GM23338 (cell line): Measurements from ENCODE around the gene OR51T1. TPM values are rescaled to one million over a fixed set of nuclear protein-coding genes. Genes with fewer than 3 reads are reported as not detected.

ENCODE experiments used
- ATAC-seq: fragments of 200-7000 bp; cut with Tn5 transposase; 3 replicates; pipeline ENCODE4 v1.9.1; 2020
- DNase-seq: peaks from one replicate; pipeline ENCODE4 v3.0.0-alpha.2; 2015; ENCODE audit warnings: low spot score
- H2AFZ ChIP-seq: fragments of 200-600 bp; sonication (generic); 2 replicates; pipeline ENCODE4 v1.8.0; 2016; ENCODE audit warnings: antibody characterized with exemption, mild to moderate bottlenecking, moderate library complexity
- H3F3A ChIP-seq: fragments of 200-600 bp; sonication (generic); replicated peaks from 2 replicates; pipeline ENCODE4 v1.8.0; 2017; ENCODE audit warnings: antibody characterized with exemption, mixed run types, low read depth
- H3K27ac ChIP-seq: fragments of 200-600 bp; sonication (generic); 2 replicates; pipeline ENCODE4 v1.6.1; 2016; ENCODE audit warnings: low read depth
- H3K27me3 ChIP-seq: fragments of 200-600 bp; sonication (generic); 2 replicates; pipeline ENCODE4 v1.8.0; 2016; ENCODE audit warnings: mild to moderate bottlenecking, mixed run types, moderate library complexity; ENCODE audit not compliant: insufficient read depth
- H3K36me3 ChIP-seq: fragments of 200-600 bp; sonication (generic); 2 replicates; pipeline ENCODE4 v1.8.0; 2016; ENCODE audit warnings: mild to moderate bottlenecking; ENCODE audit not compliant: insufficient read depth
- H3K4me1 ChIP-seq: fragments of 200-600 bp; sonication (generic); 2 replicates; pipeline ENCODE4 v1.8.0; 2016; ENCODE audit warnings: mild to moderate bottlenecking, moderate library complexity; ENCODE audit not compliant: insufficient read depth
- H3K4me2 ChIP-seq: fragments of 200-600 bp; sonication (generic); 2 replicates; pipeline ENCODE4 v1.7.1; 2017; ENCODE audit warnings: mixed run types
- H3K4me3 ChIP-seq: fragments of 200-600 bp; sonication (generic); 2 replicates; pipeline ENCODE4 v1.6.1; 2016; ENCODE audit warnings: mixed run types
- H3K79me2 ChIP-seq: fragments of 200-600 bp; sonication (generic); replicated peaks from 2 replicates; pipeline ENCODE4 v1.8.0; 2017; ENCODE audit warnings: mild to moderate bottlenecking; ENCODE audit not compliant: insufficient read depth
- H3K9me2 ChIP-seq: fragments of 200-600 bp; sonication (generic); 2 replicates; pipeline ENCODE4 v1.8.0; 2017; ENCODE audit not compliant: insufficient read depth
- H4K20me1 ChIP-seq: fragments of 200-600 bp; sonication (generic); replicated peaks from 2 replicates; pipeline ENCODE4 v1.8.0; 2017; ENCODE audit warnings: mild to moderate bottlenecking; ENCODE audit not compliant: insufficient read depth
- H3K27ac Mint-ChIP-seq: 2 replicates; pipeline ENCODE4 v1.8.0; 2020; ENCODE audit warnings: inconsistent platforms, mild to moderate bottlenecking, moderate library complexity, mixed read lengths
- H3K27me3 Mint-ChIP-seq: 3 replicates; pipeline ENCODE4 v1.8.0; 2022; ENCODE audit warnings: low read depth, mild to moderate bottlenecking, moderate library complexity, mixed read lengths, inconsistent platforms; ENCODE audit not compliant: insufficient read depth, poor library complexity
- H3K36me3 Mint-ChIP-seq: 3 replicates; pipeline ENCODE4 v1.8.0; 2021; ENCODE audit warnings: low read depth, mild to moderate bottlenecking, inconsistent platforms, moderate library complexity, mixed read lengths
- H3K4me1 Mint-ChIP-seq: 3 replicates; pipeline ENCODE4 v1.8.0; 2020; ENCODE audit warnings: mild to moderate bottlenecking, inconsistent platforms, mixed read lengths
- H3K4me3 Mint-ChIP-seq: 3 replicates; pipeline ENCODE4 v1.8.0; 2021; ENCODE audit warnings: moderate library complexity, mild to moderate bottlenecking, inconsistent platforms, mixed read lengths
- H3K9me3 Mint-ChIP-seq: 3 replicates; pipeline ENCODE4 v1.8.0; 2020; ENCODE audit warnings: moderate library complexity, mild to moderate bottlenecking, inconsistent platforms, mixed read lengths
- CREB1 ChIP-seq: fragments of 250-450 bp; sonication (Bioruptor Pico); IDR thresholded peaks from 2 replicates; pipeline ENCODE4 v1.5.0; 2020; ENCODE audit warnings: low read depth, mild to moderate bottlenecking, moderate library complexity
- NANOG ChIP-seq: IDR thresholded peaks from 2 replicates; pipeline ENCODE4 v1.6.1; 2016; ENCODE audit warnings: antibody characterized with exemption, borderline replicate concordance
- POLR2AphosphoS5 ChIP-seq: IDR thresholded peaks from 2 replicates; pipeline ENCODE4 v1.6.1; 2016; ENCODE audit warnings: antibody characterized with exemption, low read depth
- ZNF331 ChIP-seq: fragments of 250-450 bp; sonication (Bioruptor Pico); IDR thresholded peaks from 2 replicates; pipeline ENCODE4 v1.5.0; 2020; ENCODE audit warnings: low read depth, mild to moderate bottlenecking, moderate library complexity
- polyA plus RNA-seq: library from polyadenylated mRNA; unstranded; fragments of >200 nt; fragmentation: Nextera tagmentation; extraction: Ambion mirVana; gene quantifications from 2 replicates; pipeline ENCODE4 v1.2.1, GENCODE V29; 2016
- total RNA-seq: library from RNA; depleted of rRNA; stranded (reverse); fragments of >200 nt; shearing (Covaris generic); gene quantifications from 2 replicates; pipeline ENCODE4 v1.2.3, GENCODE V29; 2014
- TF ChIP-seq, protein P1 (sequence below): fragments of 250-450 bp; sonication (Bioruptor Pico); IDR thresholded peaks from 2 replicates; pipeline ENCODE4 v1.5.0; 2020; ENCODE audit warnings: mild to moderate bottlenecking, moderate library complexity
- TF ChIP-seq, protein P2 (sequence below), 2 experiments: fragments of 200-600 bp in 1 of 2; sonication (generic) in 1 of 2; conservative IDR thresholded peaks; 2 replicates each; pipeline versions ENCODE4 v1.5.1 to v1.6.1; 2016 to 2017; ENCODE audit warnings: antibody characterized with exemption in 2 of 2, low read depth in 2 of 2, mild to moderate bottlenecking in 2 of 2, moderate library complexity in 1 of 2

OR51T1 gene
- total and polyA plus RNA-seq, 2 experiments from 2014 or later, result not detected

DNA sequence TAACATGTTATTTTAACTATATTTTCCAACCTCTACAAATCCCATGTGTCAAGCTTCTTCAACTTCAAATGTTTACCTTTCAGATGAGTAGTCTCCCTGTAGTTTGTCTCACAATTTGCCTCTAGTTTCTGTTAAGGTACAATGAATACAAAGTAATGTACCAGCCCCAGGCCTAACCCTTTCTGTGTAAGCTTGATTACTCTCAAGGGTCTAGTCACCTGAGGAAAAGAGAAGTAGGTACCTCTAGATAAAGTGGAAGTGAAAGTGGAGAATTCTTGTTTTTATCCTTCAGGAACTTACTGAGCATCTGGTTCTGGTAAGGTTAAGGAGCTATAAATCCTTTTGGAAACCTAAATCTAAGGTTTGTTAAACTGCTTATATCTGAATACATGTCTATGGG, 21.8 kb downstream of the OR51T1 start, which contains the start of gene OR51A7 (continued):
- TF ChIP-seq, protein P1, sequence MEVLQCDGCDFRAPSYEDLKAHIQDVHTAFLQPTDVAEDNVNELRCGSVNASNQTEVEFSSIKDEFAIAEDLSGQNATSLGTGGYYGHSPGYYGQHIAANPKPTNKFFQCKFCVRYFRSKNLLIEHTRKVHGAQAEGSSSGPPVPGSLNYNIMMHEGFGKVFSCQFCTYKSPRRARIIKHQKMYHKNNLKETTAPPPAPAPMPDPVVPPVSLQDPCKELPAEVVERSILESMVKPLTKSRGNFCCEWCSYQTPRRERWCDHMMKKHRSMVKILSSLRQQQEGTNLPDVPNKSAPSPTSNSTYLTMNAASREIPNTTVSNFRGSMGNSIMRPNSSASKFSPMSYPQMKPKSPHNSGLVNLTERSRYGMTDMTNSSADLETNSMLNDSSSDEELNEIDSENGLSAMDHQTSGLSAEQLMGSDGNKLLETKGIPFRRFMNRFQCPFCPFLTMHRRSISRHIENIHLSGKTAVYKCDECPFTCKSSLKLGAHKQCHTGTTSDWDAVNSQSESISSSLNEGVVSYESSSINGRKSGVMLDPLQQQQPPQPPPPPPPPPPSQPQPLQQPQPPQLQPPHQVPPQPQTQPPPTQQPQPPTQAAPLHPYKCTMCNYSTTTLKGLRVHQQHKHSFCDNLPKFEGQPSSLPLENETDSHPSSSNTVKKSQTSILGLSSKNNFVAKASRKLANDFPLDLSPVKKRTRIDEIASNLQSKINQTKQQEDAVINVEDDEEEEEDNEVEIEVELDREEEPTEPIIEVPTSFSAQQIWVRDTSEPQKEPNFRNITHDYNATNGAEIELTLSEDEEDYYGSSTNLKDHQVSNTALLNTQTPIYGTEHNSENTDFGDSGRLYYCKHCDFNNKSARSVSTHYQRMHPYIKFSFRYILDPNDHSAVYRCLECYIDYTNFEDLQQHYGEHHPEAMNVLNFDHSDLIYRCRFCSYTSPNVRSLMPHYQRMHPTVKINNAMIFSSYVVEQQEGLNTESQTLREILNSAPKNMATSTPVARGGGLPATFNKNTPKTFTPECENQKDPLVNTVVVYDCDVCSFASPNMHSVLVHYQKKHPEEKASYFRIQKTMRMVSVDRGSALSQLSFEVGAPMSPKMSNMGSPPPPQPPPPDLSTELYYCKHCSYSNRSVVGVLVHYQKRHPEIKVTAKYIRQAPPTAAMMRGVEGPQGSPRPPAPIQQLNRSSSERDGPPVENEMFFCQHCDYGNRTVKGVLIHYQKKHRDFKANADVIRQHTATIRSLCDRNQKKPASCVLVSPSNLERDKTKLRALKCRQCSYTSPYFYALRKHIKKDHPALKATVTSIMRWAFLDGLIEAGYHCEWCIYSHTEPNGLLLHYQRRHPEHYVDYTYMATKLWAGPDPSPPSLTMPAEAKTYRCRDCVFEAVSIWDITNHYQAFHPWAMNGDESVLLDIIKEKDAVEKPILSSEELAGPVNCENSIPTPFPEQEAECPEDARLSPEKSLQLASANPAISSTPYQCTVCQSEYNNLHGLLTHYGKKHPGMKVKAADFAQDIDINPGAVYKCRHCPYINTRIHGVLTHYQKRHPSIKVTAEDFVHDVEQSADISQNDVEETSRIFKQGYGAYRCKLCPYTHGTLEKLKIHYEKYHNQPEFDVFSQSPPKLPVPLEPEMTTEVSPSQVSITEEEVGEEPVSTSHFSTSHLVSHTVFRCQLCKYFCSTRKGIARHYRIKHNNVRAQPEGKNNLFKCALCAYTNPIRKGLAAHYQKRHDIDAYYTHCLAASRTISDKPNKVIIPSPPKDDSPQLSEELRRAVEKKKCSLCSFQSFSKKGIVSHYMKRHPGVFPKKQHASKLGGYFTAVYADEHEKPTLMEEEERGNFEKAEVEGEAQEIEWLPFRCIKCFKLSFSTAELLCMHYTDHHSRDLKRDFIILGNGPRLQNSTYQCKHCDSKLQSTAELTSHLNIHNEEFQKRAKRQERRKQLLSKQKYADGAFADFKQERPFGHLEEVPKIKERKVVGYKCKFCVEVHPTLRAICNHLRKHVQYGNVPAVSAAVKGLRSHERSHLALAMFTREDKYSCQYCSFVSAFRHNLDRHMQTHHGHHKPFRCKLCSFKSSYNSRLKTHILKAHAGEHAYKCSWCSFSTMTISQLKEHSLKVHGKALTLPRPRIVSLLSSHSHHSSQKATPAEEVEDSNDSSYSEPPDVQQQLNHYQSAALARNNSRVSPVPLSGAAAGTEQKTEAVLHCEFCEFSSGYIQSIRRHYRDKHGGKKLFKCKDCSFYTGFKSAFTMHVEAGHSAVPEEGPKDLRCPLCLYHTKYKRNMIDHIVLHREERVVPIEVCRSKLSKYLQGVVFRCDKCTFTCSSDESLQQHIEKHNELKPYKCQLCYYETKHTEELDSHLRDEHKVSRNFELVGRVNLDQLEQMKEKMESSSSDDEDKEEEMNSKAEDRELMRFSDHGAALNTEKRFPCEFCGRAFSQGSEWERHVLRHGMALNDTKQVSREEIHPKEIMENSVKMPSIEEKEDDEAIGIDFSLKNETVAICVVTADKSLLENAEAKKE (CRISPR knock-in tag), result no peak
- TF ChIP-seq CREB1 (CRISPR knock-in tag) (no peak), ZNF331 (no peak), NANOG (no peak)
- TF ChIP-seq, protein P2, sequence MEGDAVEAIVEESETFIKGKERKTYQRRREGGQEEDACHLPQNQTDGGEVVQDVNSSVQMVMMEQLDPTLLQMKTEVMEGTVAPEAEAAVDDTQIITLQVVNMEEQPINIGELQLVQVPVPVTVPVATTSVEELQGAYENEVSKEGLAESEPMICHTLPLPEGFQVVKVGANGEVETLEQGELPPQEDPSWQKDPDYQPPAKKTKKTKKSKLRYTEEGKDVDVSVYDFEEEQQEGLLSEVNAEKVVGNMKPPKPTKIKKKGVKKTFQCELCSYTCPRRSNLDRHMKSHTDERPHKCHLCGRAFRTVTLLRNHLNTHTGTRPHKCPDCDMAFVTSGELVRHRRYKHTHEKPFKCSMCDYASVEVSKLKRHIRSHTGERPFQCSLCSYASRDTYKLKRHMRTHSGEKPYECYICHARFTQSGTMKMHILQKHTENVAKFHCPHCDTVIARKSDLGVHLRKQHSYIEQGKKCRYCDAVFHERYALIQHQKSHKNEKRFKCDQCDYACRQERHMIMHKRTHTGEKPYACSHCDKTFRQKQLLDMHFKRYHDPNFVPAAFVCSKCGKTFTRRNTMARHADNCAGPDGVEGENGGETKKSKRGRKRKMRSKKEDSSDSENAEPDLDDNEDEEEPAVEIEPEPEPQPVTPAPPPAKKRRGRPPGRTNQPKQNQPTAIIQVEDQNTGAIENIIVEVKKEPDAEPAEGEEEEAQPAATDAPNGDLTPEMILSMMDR (conservative IDR thresholded peaks at IDR 0.05; ENCODE audit: low read depth in 2 of 2), result no peak

DNA sequence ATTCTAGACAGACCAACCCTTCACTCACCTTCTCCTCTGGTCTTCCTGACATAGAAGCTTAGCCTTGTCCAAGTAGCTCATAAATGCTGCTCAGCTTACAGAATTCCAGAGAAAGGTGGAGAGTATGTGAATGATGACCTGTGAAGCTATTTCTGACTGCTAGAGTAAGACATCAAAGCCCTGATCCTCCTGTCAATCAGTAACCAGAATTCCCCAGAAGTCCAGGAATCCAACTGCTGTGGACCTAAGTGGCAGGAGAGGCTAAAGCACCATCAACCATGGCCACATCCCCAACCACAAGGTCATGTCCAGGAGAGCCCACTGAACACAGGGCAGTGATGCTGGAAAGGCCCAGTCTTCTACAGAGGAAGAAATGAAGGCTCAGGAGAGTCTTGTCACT, 34.9 kb downstream of the OR51T1 start:
- no peak overlapping the region for H3K4me2 ChIP-seq
- no peaks in the 10 kb centered on the region; the same call in 1 of the 2 replicates for H3K9me2 ChIP-seq
- H3K4me3 ChIP-seq, result no peak overlapping the region
- no peak overlapping the region for H2AFZ ChIP-seq
- H3K36me3 ChIP-seq, result no peaks in the 10 kb centered on the region
- ATAC-seq (no peak), DNase-seq (no peak)
- no peak for TF ChIP-seq POLR2AphosphoS5
- no peaks in the 10 kb centered on the region for H4K20me1 ChIP-seq
- no peaks in the 10 kb centered on the region for H3F3A ChIP-seq
- Mint-ChIP-seq H3K9me3 (no peaks in the 10 kb centered on the region), H3K4me1 (no peaks in the 10 kb centered on the region), H3K4me3 (no peak overlapping the region), H3K27ac (no peak overlapping the region), H3K27me3 (no peaks in the 10 kb centered on the region), H3K36me3 (no peaks in the 10 kb centered on the region)
- H3K79me2 ChIP-seq, result no peaks in the 10 kb centered on the region
- no peaks in the 10 kb centered on the region for H3K4me1 ChIP-seq
- H3K27me3 ChIP-seq, result no peaks in the 10 kb centered on the region
- no peak overlapping the region for H3K27ac ChIP-seq
